22Rv1 (cell line): Measurements from ENCODE around the gene RAB41.

Source experiments
- CTCF ChIP-seq: fragments of 450-650 bp; IDR thresholded peaks from 2 replicates; pipeline ENCODE4 v1.5.1; 2017; ENCODE audit warnings: mild to moderate bottlenecking
- ZFX ChIP-seq: fragments of 450-650 bp; IDR thresholded peaks from 2 replicates; pipeline ENCODE4 v1.6.1; 2017; ENCODE audit warnings: antibody characterized with exemption, borderline replicate concordance

- TF ChIP-seq CTCF (no peak), ZFX (no peak)
Measured at GRCh38 chrX:70289793-70290770, 8.1 kb downstream of the RAB41 start, which contains the start of the genes KIF4A and PDZD11.
